Heart right ventricle (tissue), 16 donors: ENCODE measurements around the gene CIDEA. TPM values are rescaled to one million over a fixed set of nuclear protein-coding genes. Genes with fewer than 3 reads are reported as not detected.
A peak's percentile ranks its signal among the peaks of the same experiment; 100 is the strongest.

Source experiments
- ATAC-seq, 8 donors: fragments of 200-7000 bp; cut with Tn5 transposase; one replicate each; pipeline ENCODE4 v1.9.1; 2020; ENCODE audit warnings: mild to moderate bottlenecking in 8 of 8, moderate library complexity in 8 of 8, moderate number of reproducible peaks in 1 of 8
- DNase-seq, 2 donors: peaks; one replicate each; pipeline ENCODE4 v3.0.0-alpha.2; 2020
- H3K27ac ChIP-seq, 10 donors: fragments of 200-600 bp; sonication (generic) in 2 of 10; one replicate each; pipeline versions ENCODE4 v1.5.0 to v1.8.0; 2020 to 2022; ENCODE audit warnings: mild to moderate bottlenecking in 3 of 10
- H3K27me3 ChIP-seq, 7 donors: fragments of 200-600 bp; one replicate each; pipeline ENCODE4 v1.8.0; 2021 to 2022; ENCODE audit warnings: mild to moderate bottlenecking in 2 of 7
- H3K36me3 ChIP-seq, 9 donors: fragments of 200-600 bp; sonication (generic) in 1 of 9; one replicate each; pipeline versions ENCODE4 v1.5.0 to v1.8.0; 2020 to 2022; ENCODE audit warnings: mild to moderate bottlenecking in 2 of 9
- H3K4me1 ChIP-seq, 9 donors: fragments of 200-600 bp; sonication (generic) in 1 of 9; one replicate each; pipeline versions ENCODE4 v1.5.0 to v1.8.0; 2020 to 2022; ENCODE audit warnings: mild to moderate bottlenecking in 4 of 9
- H3K4me3 ChIP-seq, 10 donors: fragments of 200-600 bp; sonication (generic) in 2 of 10; one replicate each; pipeline versions ENCODE4 v1.5.0 to v1.8.0; 2020 to 2022; ENCODE audit warnings: mild to moderate bottlenecking in 7 of 10, moderate library complexity in 2 of 10
- H3K9me3 ChIP-seq, 11 donors: fragments of 200-600 bp in 10 of 11; sonication (generic) in 2 of 11; one replicate each; pipeline versions ENCODE4 v1.5.0 to v1.8.0; 2013 to 2022; ENCODE audit warnings: mild to moderate bottlenecking in 2 of 11, control low read depth in 1 of 11, moderate library complexity in 1 of 11
- WGBS, 2 donors: extraction: QIAGEN DNeasy Blood & Tissue Kit; methylation state at CpG; one replicate each; pipeline ENCODE4 v1.1.7; 2013; ENCODE audit warnings: inconsistent platforms in 1 of 2; 5-methylcytosine and 5-hydroxymethylcytosine counted together
- intact Hi-C, 10 donors: fragments of 100-400 bp; cut with DNase I; formaldehyde crosslinking; loops; one replicate each; pipeline versions ENCODE4 v1.11.1 to v1.14.2; 2022
- polyA plus RNA-seq, 2 donors: library from polyadenylated mRNA; stranded (reverse); fragments of 200-250 nt; gene quantifications; one replicate each; pipeline ENCODE4 v1.2.3, GENCODE V29; 2013
- total RNA-seq, 10 donors: library from RNA; stranded (reverse); fragmentation: NEBNext Ultra II Directional in 3 of 10; extraction: Animal tissue kit (Norgen Biotek cat#: 25700) in 3 of 10; gene quantifications; one replicate each; pipeline versions ENCODE4 v1.2.1 to v1.2.4, GENCODE V29; 2021 to 2023
- TF ChIP-seq, protein P1 (sequence below), 9 donors: fragments of 200-600 bp; sonication (generic) in 2 of 9; IDR thresholded peaks; one replicate each; pipeline versions ENCODE4 v1.5.0 to v1.8.0; 2021 to 2022; ENCODE audit warnings: antibody characterized with exemption in 9 of 9, mild to moderate bottlenecking in 5 of 9, moderate library complexity in 1 of 9
- donor health status: Arrhythmogenic right ventricular cardiomyopathy.
- donor health status: ischemic (EF 13 %, LVEDD 7.1; RV severe dilation, severe dysfunction).
- donor health status: healthy with polysubstance abuse.
- donor health status: DM: no; HTN: yes; CAD: no.
- donor health status: DM: no; HTN: no; CAD: no.
- donor health status: ischemic (EF 25% LVEDD 6.9; RV normal size, moderate dysfunction).
- donor health status: ischemic (EF 25% LVEDD 5.7; RV mildly dilated, moderate dysfunction).
- donor health status: healthy.
- donor health status: DM: yes; HTN: yes; CAD: no.
- donor health status: Ischemic cardiomyopathy.
- donor health status: ischemic (EF 35%, LVEDD 5.7; RV mildly dilated, moderate dysfunction).
- donor health status: nonischemic (EF 11% LVEDD 7.7; RV severe dilation, severe dysfunction).
- donor health status: DM: yes; HTN: yes; CAD: no.
- donor health status: PGD.
- donor health status: ischemic (EF 29% LVEDD 5.4; RV normal size, mild dysfunction).
- donor health status: nonischemic (EF 23%, LVEDD 6.1; RV moderate dilation, normal function).

Gene CIDEA
- total and polyA plus RNA-seq, 12 donors = 0.37 to 6.8 (median 1.4) TPM; not detected in 2

- DNase-seq (peak; percentile 83 to 85), ATAC-seq (peak; percentile 75 to 88 (median 83))
- H3K9me3 ChIP-seq = peaks cover 0 to 13% (median 7%) of the 10 kb centered on the region in 11 donors
- H3K36me3 ChIP-seq = peaks cover 0 to 40% (median 27%) of the 10 kb centered on the region in 9 donors
- H3K27me3 ChIP-seq = peaks cover 0 to 29% (median 0%) of the 10 kb centered on the region in 7 donors
- 0 to 1% methylated on average over 76 to 81 of the region's 81 CpGs for WGBS, 2 donors
- peaks cover 6 to 50% (median 35%) of the 10 kb centered on the region in 9 donors for H3K4me1 ChIP-seq
- H3K4me3 ChIP-seq = peak overlapping the region; percentile 63 to 95 (median 82)
- peak overlapping the region; percentile 94 to 100 (median 99) for H3K27ac ChIP-seq
- intact Hi-C loops = loop anchor here in 4 of 10 donors (1.0 to 5.0 kb wide), 2 partner anchors 36 to 69 kb away; partner anchors contain the start of gene AFG3L2 (in 1 of the 4)
- TF ChIP-seq, protein P1, sequence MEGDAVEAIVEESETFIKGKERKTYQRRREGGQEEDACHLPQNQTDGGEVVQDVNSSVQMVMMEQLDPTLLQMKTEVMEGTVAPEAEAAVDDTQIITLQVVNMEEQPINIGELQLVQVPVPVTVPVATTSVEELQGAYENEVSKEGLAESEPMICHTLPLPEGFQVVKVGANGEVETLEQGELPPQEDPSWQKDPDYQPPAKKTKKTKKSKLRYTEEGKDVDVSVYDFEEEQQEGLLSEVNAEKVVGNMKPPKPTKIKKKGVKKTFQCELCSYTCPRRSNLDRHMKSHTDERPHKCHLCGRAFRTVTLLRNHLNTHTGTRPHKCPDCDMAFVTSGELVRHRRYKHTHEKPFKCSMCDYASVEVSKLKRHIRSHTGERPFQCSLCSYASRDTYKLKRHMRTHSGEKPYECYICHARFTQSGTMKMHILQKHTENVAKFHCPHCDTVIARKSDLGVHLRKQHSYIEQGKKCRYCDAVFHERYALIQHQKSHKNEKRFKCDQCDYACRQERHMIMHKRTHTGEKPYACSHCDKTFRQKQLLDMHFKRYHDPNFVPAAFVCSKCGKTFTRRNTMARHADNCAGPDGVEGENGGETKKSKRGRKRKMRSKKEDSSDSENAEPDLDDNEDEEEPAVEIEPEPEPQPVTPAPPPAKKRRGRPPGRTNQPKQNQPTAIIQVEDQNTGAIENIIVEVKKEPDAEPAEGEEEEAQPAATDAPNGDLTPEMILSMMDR (IDR thresholded peaks at IDR 0.05) = no peak
Observed at GRCh38 chr18:12308386-12309100, 54.4 kb downstream of the CIDEA start.

DNA sequence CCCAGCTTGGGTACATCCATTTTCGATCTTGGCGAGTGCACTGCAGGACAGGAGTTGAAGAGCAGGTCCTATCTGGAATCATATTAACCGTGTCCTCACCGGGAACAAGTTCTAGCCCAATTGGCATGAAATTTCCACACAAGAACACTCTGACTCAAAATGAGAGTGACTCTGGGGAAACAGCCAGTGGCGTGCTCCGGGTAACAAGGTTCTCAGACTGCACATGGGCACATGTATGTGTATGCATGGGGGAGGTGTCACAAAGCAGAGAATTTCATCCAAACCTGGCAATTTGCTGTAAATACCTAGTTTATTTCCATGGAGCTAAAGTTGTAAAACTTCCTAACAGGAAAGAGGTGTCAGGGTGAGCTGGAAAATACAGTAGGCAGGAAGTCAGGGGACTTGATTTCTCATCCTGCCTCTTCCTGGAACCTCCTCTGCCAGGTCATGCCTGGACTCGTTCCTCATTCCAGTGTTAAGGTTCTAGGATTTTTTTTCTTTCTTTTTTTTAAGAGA lies 55.6 kb downstream of the CIDEA start:
- ATAC-seq (no peak), DNase-seq (no peak)
- H3K27ac ChIP-seq = peak overlapping the region in 8 of 10 donors; percentile 94 to 100 (median 99)
- TF ChIP-seq, protein P1 (IDR thresholded peaks at IDR 0.05) = no peak
- H3K9me3 ChIP-seq = peaks cover 0 to 13% (median 7%) of the 10 kb centered on the region in 11 donors
- H3K4me1 ChIP-seq = peaks cover 6 to 62% (median 47%) of the 10 kb centered on the region in 9 donors
- H3K27me3 ChIP-seq = peaks cover 0 to 29% (median 0%) of the 10 kb centered on the region in 7 donors
- intact Hi-C loops = loop anchor here in 4 of 10 donors (5.0 to 10.0 kb wide), 2 partner anchors 37 to 65 kb away; partner anchors contain the start of gene AFG3L2 (in 1 of the 4)
- peak overlapping the region in 9 of 10 donors; percentile 76 to 95 (median 82) for H3K4me3 ChIP-seq
- WGBS, 2 donors = 35 to 36% methylated on average over 7 of the region's 7 CpGs
- H3K36me3 ChIP-seq = peaks cover 0 to 52% (median 27%) of the 10 kb centered on the region in 9 donors

DNA sequence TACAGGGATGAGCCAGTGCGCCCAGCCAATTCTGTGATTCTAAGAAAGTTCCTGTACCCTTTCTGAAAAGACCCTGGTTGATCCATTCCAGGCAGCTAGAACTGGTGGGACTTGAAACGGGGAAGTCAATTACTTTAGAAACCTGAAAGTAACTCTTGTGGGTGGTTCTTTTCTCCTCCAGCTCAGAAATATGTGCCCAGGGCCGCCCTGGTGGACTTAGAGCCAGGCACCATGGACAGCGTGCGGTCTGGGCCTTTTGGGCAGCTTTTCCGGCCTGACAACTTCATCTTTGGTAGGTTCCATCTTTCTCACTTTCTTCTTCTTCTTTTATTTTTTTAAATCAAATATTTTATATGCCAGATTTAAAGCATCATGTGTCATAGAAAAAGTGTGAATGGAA lies 56.6 kb downstream of the CIDEA start:
- H3K4me1 ChIP-seq = peaks cover 11 to 72% (median 58%) of the 10 kb centered on the region in 9 donors
- peak overlapping the region in 1 of 10 donors; percentile 81 for H3K4me3 ChIP-seq
- peaks cover 0 to 62% (median 27%) of the 10 kb centered on the region in 9 donors for H3K36me3 ChIP-seq
- ATAC-seq (no peak), DNase-seq (no peak)
- peaks cover 0 to 28% (median 0%) of the 10 kb centered on the region in 7 donors for H3K27me3 ChIP-seq
- WGBS, 2 donors = 95% methylated on average over 6 of the region's 6 CpGs
- intact Hi-C loops = loop anchor here in 1 of 10 donors (10.0 kb wide), 1 partner anchor 64 kb away; the partner anchor contains the start of gene AFG3L2
- TF ChIP-seq, protein P1 (IDR thresholded peaks at IDR 0.05) = no peak
- H3K9me3 ChIP-seq = peaks cover 0 to 13% (median 7%) of the 10 kb centered on the region in 11 donors
- H3K27ac ChIP-seq = peak overlapping the region in 3 of 10 donors; percentile 20 to 99 (median 98)

- DNase-seq = no peak
- H3K9me3 ChIP-seq = peaks cover 0 to 13% (median 7%) of the 10 kb centered on the region in 11 donors
- H3K4me1 ChIP-seq = peaks cover 16 to 76% (median 66%) of the 10 kb centered on the region in 9 donors
- peaks cover 0 to 80% (median 29%) of the 10 kb centered on the region in 9 donors for H3K36me3 ChIP-seq
- no peak overlapping the region for H3K4me3 ChIP-seq
- H3K27ac ChIP-seq = peak overlapping the region in 5 of 10 donors; percentile 5 to 86 (median 68)
- intact Hi-C loops = loop anchor here in 1 of 10 donors (10.0 kb wide), 1 partner anchor 62 kb away; the partner anchor contains the start of gene AFG3L2
- H3K27me3 ChIP-seq = peaks cover 0 to 7% (median 0%) of the 10 kb centered on the region in 7 donors
- no peak for ATAC-seq
- TF ChIP-seq, protein P1 (IDR thresholded peaks at IDR 0.05) = no peak
Observed at GRCh38 chr18:12312976-12313375, 58.8 kb downstream of the CIDEA start.
